Parathyroid adenoma (tissue), 2 donors: Measurements from ENCODE around the gene SLC1A1.

Source experiments
- H2AFZ ChIP-seq: fragments of 300-600 bp; sonication (generic); one replicate; pipeline ENCODE4 v1.7.0; 2017; ENCODE audit warnings: antibody characterized with exemption, mild to moderate bottlenecking
- H3K27ac ChIP-seq: fragments of 300-600 bp; sonication (generic); one replicate; pipeline ENCODE4 v1.7.0; 2017
- H3K27me3 ChIP-seq: fragments of 300-600 bp; sonication (generic); one replicate; pipeline ENCODE4 v1.7.0; 2017; ENCODE audit warnings: low read length; ENCODE audit not compliant: control insufficient read depth, insufficient read depth
- H3K36me3 ChIP-seq: fragments of 300-600 bp; sonication (generic); one replicate; pipeline ENCODE4 v1.7.0; 2017; ENCODE audit warnings: low read length; ENCODE audit not compliant: control insufficient read depth, insufficient read depth
- H3K4me1 ChIP-seq: fragments of 300-600 bp; sonication (generic); one replicate; pipeline ENCODE4 v1.7.0; 2017; ENCODE audit warnings: control low read depth
- H3K4me2 ChIP-seq: fragments of 300-600 bp; sonication (generic); one replicate; pipeline ENCODE4 v1.7.0; 2017; ENCODE audit warnings: low read length
- H3K4me3 ChIP-seq: fragments of 300-600 bp; sonication (generic); one replicate; pipeline ENCODE4 v1.7.0; 2017; ENCODE audit warnings: low read depth, low read length
- H3K79me2 ChIP-seq: fragments of 300-600 bp; sonication (generic); one replicate; pipeline ENCODE4 v1.7.0; 2017; ENCODE audit warnings: control low read depth
- H3K9ac ChIP-seq: fragments of 300-600 bp; sonication (generic); one replicate; pipeline ENCODE4 v1.7.0; 2017; ENCODE audit warnings: mild to moderate bottlenecking
- H3K9me3 ChIP-seq: fragments of 300-600 bp; sonication (generic); one replicate; pipeline ENCODE4 v1.7.0; 2017; ENCODE audit warnings: low read length; ENCODE audit not compliant: control insufficient read depth
- TF ChIP-seq, protein P1 (sequence below): fragments of 300-600 bp; sonication (generic); IDR thresholded peaks from one replicate; pipeline ENCODE4 v1.7.0; 2017; ENCODE audit warnings: antibody characterized with exemption, mild to moderate bottlenecking
- donor health status: primary hyperparathyroidism.

Gene SLC1A1

DNA sequence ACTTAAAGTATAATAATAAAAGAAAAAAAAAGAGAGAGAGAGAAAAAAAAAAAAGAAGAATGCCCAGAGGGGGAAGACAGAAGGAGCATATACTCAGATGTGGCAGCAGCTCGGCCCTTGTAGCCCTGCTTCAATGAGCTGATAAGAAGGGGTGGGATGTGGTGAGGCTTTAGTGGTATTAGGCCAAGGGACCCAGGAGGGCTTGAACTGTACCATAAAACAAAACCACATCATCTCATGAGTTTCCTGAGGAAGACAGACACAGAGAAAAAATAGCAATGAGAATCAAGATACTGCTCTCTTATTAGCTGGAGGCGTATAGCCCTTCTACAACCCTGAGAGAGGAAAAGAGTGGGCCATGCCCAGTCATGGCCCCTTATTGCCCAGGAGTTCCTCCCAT lies 72.8 kb downstream of the SLC1A1 start:
- H3K27me3 ChIP-seq, result no peaks in the 10 kb centered on the region
- no peaks in the 10 kb centered on the region for H3K36me3 ChIP-seq
- H3K27ac ChIP-seq, result no peak overlapping the region
- no peak overlapping the region for H3K9ac ChIP-seq
- H3K9me3 ChIP-seq, result no peaks in the 10 kb centered on the region
- TF ChIP-seq, protein P1, sequence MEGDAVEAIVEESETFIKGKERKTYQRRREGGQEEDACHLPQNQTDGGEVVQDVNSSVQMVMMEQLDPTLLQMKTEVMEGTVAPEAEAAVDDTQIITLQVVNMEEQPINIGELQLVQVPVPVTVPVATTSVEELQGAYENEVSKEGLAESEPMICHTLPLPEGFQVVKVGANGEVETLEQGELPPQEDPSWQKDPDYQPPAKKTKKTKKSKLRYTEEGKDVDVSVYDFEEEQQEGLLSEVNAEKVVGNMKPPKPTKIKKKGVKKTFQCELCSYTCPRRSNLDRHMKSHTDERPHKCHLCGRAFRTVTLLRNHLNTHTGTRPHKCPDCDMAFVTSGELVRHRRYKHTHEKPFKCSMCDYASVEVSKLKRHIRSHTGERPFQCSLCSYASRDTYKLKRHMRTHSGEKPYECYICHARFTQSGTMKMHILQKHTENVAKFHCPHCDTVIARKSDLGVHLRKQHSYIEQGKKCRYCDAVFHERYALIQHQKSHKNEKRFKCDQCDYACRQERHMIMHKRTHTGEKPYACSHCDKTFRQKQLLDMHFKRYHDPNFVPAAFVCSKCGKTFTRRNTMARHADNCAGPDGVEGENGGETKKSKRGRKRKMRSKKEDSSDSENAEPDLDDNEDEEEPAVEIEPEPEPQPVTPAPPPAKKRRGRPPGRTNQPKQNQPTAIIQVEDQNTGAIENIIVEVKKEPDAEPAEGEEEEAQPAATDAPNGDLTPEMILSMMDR, result no peak
- no peak overlapping the region for H2AFZ ChIP-seq
- H3K79me2 ChIP-seq, result no peaks in the 10 kb centered on the region
- H3K4me1 ChIP-seq, result no peaks in the 10 kb centered on the region
- H3K4me2 ChIP-seq, result no peak overlapping the region
- no peak overlapping the region for H3K4me3 ChIP-seq

DNA sequence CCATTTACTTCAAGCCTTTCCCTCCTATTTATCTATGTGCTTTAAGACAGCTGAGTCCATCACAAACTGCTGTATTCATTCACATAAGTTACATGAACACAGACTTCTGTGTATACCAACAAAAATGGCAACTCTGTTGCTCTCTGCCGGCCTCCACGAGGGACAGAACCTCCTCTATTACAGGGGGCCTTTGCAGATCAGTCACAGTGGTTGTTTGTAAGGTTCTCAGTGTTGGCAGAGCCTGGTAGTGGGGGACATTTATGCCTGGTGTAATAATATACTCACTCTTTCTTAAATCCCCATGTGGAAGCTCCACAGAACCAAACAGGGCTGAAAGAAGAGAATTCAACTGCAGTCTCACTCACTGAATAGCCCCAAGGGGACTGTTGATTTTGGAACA lies 76.5 kb downstream of the SLC1A1 start:
- Histone ChIP-seq H3K9me3 (no peaks in the 10 kb centered on the region), H2AFZ (no peak overlapping the region), H3K79me2 (no peaks in the 10 kb centered on the region), H3K4me3 (no peak overlapping the region), H3K9ac (no peak overlapping the region), H3K4me2 (no peak overlapping the region), H3K4me1 (no peaks in the 10 kb centered on the region), H3K27me3 (no peaks in the 10 kb centered on the region), H3K36me3 (no peaks in the 10 kb centered on the region), H3K27ac (no peak overlapping the region)
- TF ChIP-seq, protein P1, result no peak

DNA sequence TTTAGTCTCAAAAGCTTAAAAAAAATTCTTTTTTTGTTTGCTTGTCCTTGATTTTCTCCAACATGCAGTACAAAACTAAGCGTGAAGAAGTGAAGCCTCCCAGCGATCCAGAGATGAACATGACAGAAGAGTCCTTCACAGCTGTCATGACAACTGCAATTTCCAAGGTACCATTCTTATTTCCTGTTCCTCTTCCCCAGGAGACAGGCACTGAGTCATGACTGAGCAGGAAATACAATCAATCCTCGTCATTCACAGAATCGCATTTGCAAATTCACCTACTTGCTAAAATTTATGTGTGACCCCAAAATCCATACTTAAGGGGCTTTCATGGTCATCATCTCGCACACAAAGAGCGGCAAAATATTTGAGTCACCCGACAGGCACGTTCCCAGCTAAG lies 77.3 kb downstream of the SLC1A1 start:
- Histone ChIP-seq H2AFZ (no peak overlapping the region), H3K9ac (no peak overlapping the region), H3K4me1 (no peaks in the 10 kb centered on the region), H3K79me2 (no peaks in the 10 kb centered on the region), H3K4me2 (no peak overlapping the region), H3K36me3 (no peaks in the 10 kb centered on the region), H3K27me3 (no peaks in the 10 kb centered on the region), H3K27ac (no peak overlapping the region), H3K9me3 (no peaks in the 10 kb centered on the region), H3K4me3 (no peak overlapping the region)
- TF ChIP-seq, protein P1, result no peak

DNA sequence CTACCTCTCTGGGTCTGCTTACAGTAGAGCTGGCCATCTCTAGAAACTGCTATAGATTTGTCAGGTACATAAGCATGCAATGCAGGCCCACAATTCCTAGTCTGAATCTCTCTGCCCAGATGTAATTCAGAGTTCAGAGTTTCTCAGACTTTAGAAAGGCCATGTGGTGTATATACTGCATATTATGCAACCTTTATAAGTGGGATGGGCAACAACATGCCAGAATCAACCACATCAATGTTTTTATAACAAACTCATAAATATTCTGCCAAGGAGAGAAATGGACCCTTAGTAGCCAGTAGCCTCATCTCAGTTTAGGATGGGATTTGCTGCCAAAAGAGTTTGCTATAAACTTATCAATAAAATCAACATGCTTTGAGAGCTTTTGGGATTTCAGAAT lies 78.8 kb downstream of the SLC1A1 start:
- no peaks in the 10 kb centered on the region for H3K36me3 ChIP-seq
- no peaks in the 10 kb centered on the region for H3K4me1 ChIP-seq
- TF ChIP-seq, protein P1, result no peak
- no peaks in the 10 kb centered on the region for H3K79me2 ChIP-seq
- no peak overlapping the region for H2AFZ ChIP-seq
- H3K4me2 ChIP-seq, result no peak overlapping the region
- H3K27ac ChIP-seq, result no peak overlapping the region
- H3K9me3 ChIP-seq, result no peaks in the 10 kb centered on the region
- H3K4me3 ChIP-seq, result no peak overlapping the region
- H3K9ac ChIP-seq, result no peak overlapping the region
- H3K27me3 ChIP-seq, result no peaks in the 10 kb centered on the region

DNA sequence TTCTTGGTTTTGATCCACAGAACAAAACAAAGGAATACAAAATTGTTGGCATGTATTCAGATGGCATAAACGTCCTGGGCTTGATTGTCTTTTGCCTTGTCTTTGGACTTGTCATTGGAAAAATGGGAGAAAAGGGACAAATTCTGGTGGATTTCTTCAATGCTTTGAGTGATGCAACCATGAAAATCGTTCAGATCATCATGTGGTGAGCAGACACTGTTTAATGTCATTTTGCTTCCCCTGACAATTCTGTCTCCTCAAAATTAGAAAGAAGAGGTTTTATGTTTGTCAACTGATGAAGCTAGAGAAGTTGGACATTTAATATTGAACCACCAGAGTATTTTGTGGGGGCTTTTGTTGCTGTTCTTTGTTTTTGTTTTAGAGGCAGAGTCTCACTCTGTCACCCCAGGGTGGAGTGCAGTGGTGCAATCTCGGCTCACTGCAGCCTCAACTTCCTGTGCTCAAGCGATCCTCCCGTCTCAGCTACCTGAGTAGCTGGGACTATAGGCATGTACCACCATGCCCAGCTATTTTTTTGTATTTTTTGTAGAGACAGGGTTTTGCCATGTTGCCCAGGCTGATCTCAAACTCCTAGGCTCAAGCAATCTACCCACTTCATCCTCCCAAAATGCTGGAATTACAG lies 82.0 kb downstream of the SLC1A1 start:
- no peak overlapping the region for H2AFZ ChIP-seq
- H3K27me3 ChIP-seq, result no peaks in the 10 kb centered on the region

More for the DNA sequence above, 82.0 kb downstream of the SLC1A1 start:
- TF ChIP-seq, protein P1, result no peak
- Histone ChIP-seq H3K79me2 (no peaks in the 10 kb centered on the region), H3K27ac (no peak overlapping the region), H3K4me2 (no peak overlapping the region), H3K36me3 (no peaks in the 10 kb centered on the region), H3K4me3 (no peak overlapping the region), H3K9me3 (no peaks in the 10 kb centered on the region), H3K4me1 (no peaks in the 10 kb centered on the region), H3K9ac (no peak overlapping the region)
